AG04449 (cell line): ENCODE results near the gene PCDH1.

Experiments
- CTCF ChIA-PET: fragments of 350-600 bp; formaldehyde crosslinking; extraction: SDS; loops from one replicate; lab custom pipeline; 2021; ENCODE audit warnings: antibody characterized with exemption; lab: Yijun Ruan, JAX
- POLR2A ChIA-PET: fragments of 400-600, 350-600 bp; formaldehyde crosslinking; extraction: SDS; loops from one replicate; lab custom pipeline; 2020; ENCODE audit warnings: antibody characterized with exemption, inconsistent platforms; lab: Yijun Ruan, JAX
- DNase-seq: peaks from one replicate; pipeline ENCODE4 v3.0.0-alpha.2; 2010; ENCODE audit warnings: low read depth, low spot score
- H3K4me3 ChIP-seq: 2 replicates; pipeline ENCODE4 v1.5.1; 2011; ENCODE audit warnings: low read depth, mild to moderate bottlenecking, control low read depth, low read length
- CTCF ChIP-seq: IDR thresholded peaks from one replicate; pipeline ENCODE4 v1.5.1; 2011; ENCODE audit warnings: mild to moderate bottlenecking, moderate library complexity, low read length, control low read depth, inconsistent platforms; ENCODE audit not compliant: insufficient read depth; ENCODE audit errors: missing control alignments

PCDH1 gene

GRCh38 chr5:141809380-141810096, 68.7 kb downstream of the PCDH1 start:
- CTCF ChIA-PET = interaction anchor here (1.1 kb wide), 1 partner anchor 60 kb away, joined by 3 read pairs; no protein-coding TSS in a partner anchor
- no peak for DNase-seq
- TF ChIP-seq CTCF = no peak
- no peak overlapping the region for H3K4me3 ChIP-seq
- POLR2A ChIA-PET = no interaction called here

DNA sequence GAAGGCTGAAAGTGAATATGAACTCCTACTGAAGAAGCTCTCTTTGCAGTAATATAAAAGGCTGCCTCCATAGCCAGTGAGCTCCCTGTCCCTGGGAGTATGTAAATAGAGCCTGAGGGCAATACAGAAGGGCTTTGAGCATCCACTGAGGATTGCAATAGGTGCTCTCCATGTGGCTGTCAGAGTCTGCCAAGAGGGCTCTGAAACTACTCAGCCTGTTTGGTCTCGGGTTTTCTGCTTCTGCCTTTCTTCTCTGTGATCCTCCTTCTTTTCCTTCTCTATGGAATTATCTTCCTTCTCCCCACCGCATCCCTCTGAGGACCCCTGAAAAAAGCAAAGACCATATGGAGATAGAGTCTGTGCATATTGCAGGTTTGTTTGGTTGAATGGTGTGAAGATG, 69.4 kb downstream of the PCDH1 start:
- H3K4me3 ChIP-seq = no peak overlapping the region
- TF ChIP-seq CTCF = no peak
- CTCF ChIA-PET = interaction anchor here (1.2 to 1.3 kb wide), 2 partner anchors 13 to 152 kb away, joined by 3 read pairs; no protein-coding TSS in a partner anchor
- DNase-seq = no peak
- POLR2A ChIA-PET = no interaction called here

DNA sequence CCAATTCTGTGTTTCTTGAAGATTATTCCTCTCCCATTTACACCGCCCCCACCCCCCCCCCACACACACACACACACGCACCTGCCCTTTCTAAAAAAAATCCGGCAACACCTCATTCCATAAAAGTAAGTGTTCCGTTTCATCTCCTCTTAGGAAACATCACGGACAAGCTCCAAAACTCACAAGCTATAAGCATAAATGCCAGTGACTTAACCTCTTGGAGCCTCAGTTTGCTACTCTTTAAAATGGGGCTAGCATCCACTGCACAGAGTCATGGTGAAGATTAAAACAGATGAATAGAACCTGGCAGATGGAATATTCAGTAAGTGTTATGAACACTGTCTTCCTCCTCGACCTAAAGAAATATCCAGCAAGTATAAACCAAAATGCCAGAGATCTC, 70.5 kb downstream of the PCDH1 start:
- H3K4me3 ChIP-seq = no peak overlapping the region
- CTCF ChIA-PET = interaction anchor here (0.6 to 2.5 kb wide), 4 partner anchors 9 to 153 kb away, joined by 3 to 8 read pairs (median 3); no protein-coding TSS in a partner anchor
- POLR2A ChIA-PET = no interaction called here
- no peak for TF ChIP-seq CTCF
- DNase-seq = no peak

DNA sequence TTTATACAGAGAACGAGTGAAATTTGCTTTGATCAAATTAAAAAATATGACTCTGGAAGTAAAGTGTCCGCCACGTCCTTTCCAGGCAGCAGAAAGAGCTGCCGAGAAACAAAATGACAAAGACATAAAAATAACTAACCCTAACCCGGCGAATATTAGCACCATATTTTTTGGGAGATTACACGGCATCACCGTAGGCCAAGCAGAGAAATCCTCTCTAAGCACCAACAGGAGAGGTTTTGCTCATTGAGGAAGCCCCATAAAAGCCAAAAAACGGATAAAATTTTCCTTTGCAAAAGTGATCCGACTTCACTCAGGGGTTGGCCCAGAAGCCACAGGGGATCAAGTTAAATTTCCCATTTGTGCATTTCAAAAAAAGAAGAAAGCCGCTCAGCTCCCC, 70.9 kb downstream of the PCDH1 start:
- no peak for TF ChIP-seq CTCF
- CTCF ChIA-PET = interaction anchor here (0.6 to 2.5 kb wide), 2 partner anchors 9 to 18 kb away, joined by 3 to 8 read pairs; no protein-coding TSS in a partner anchor
- POLR2A ChIA-PET = no interaction called here
- H3K4me3 ChIP-seq = no peak overlapping the region
- DNase-seq = no peak

GRCh38 chr5:141806626-141807025, 71.6 kb downstream of the PCDH1 start:
- no peak overlapping the region for H3K4me3 ChIP-seq
- TF ChIP-seq CTCF = no peak
- ChIA-PET POLR2A (no interaction called here), CTCF (interaction anchor here (1.2 to 2.5 kb wide), 2 partner anchors 8 to 10 kb away, joined by 5 to 8 read pairs; no protein-coding TSS in a partner anchor)
- DNase-seq = no peak

- no peak for TF ChIP-seq CTCF
- POLR2A ChIA-PET = no interaction called here
- CTCF ChIA-PET = interaction anchor here (1.2 to 2.5 kb wide), 2 partner anchors 8 to 10 kb away, joined by 5 to 8 read pairs; no protein-coding TSS in a partner anchor
- no peak overlapping the region for H3K4me3 ChIP-seq
- no peak for DNase-seq
Measured at GRCh38 chr5:141805874-141806595, 72.2 kb downstream of the PCDH1 start.
